IMR-90 (cell line): ENCODE measurements around the gene SLC35G6. TPM values are rescaled to one million over a fixed set of nuclear protein-coding genes. Genes with fewer than 3 reads are reported as not detected.
A peak's percentile ranks its signal among the peaks of the same experiment; 100 is the strongest.

Source experiments
- ATAC-seq: fragments of 200-7000 bp; cut with Tn5 transposase; 2 replicates; pipeline ENCODE4 v1.9.1; 2020; ENCODE audit warnings: low read depth, mild to moderate bottlenecking, moderate library complexity
- BruUV-seq: library from RNA; stranded (reverse); fragments of 400-500 nt; replicated peaks from 2 replicates; lab custom pipeline; 2021; lab: Mats Ljungman, UMichigan
- CTCF ChIA-PET: fragments of 300-600 bp; formaldehyde crosslinking; extraction: SDS; loops from one replicate; lab custom pipeline; 2021; ENCODE audit warnings: antibody characterized with exemption; lab: Yijun Ruan, JAX
- POLR2A ChIA-PET: fragments of 300-600 bp; sonication (Branson Sonifier 250); formaldehyde crosslinking; loops from one replicate; lab custom pipeline; 2022; ENCODE audit warnings: antibody characterized with exemption; ENCODE audit not compliant: unreplicated experiment; lab: Charles Lee
- DNase-seq: peaks from one replicate; pipeline ENCODE4 v3.0.0; 2013
- H2AFZ ChIP-seq: replicated peaks from 2 replicates; pipeline ENCODE3; 2013; ENCODE audit warnings: low read length, mild to moderate bottlenecking; ENCODE audit not compliant: poor library complexity
- H2AK5ac ChIP-seq: 2 replicates; pipeline ENCODE4 v1.6.1; 2013; ENCODE audit warnings: low read depth, low read length, inconsistent platforms
- H2AK9ac ChIP-seq: replicated peaks from 2 replicates; pipeline ENCODE3; 2013; ENCODE audit warnings: mild to moderate bottlenecking, low read depth, low read length, moderate library complexity; ENCODE audit not compliant: poor library complexity
- H2BK120ac ChIP-seq: 2 replicates; pipeline ENCODE4 v1.6.1; 2013; ENCODE audit warnings: low read depth, low read length, inconsistent platforms
- H2BK15ac ChIP-seq: 3 replicates; pipeline ENCODE4 v1.6.1; 2013; ENCODE audit warnings: low read depth, low read length, inconsistent platforms
- H2BK20ac ChIP-seq: 2 replicates; pipeline ENCODE4 v1.6.1; 2013; ENCODE audit warnings: low read depth, mild to moderate bottlenecking, inconsistent platforms, low read length, moderate library complexity
- H2BK5ac ChIP-seq: 2 replicates; pipeline ENCODE4 v1.6.1; 2013; ENCODE audit warnings: mild to moderate bottlenecking, low read depth, low read length, inconsistent platforms; ENCODE audit not compliant: poor library complexity, severe bottlenecking
- H3K14ac ChIP-seq: replicated peaks from 2 replicates; pipeline ENCODE4 v1.6.1; 2013; ENCODE audit warnings: low read depth, low read length, inconsistent platforms
- H3K18ac ChIP-seq: 2 replicates; pipeline ENCODE4 v1.6.1; 2013; ENCODE audit warnings: low read depth, low read length, control low read depth
- H3K23ac ChIP-seq: 2 replicates; pipeline ENCODE4 v1.6.1; 2013; ENCODE audit warnings: low read depth, low read length, inconsistent platforms
- H3K27ac ChIP-seq: 2 replicates; pipeline ENCODE4 v1.5.1; 2013; ENCODE audit warnings: mild to moderate bottlenecking, control low read depth, low read length; ENCODE audit not compliant: insufficient read depth
- H3K27me3 ChIP-seq: 2 replicates; pipeline ENCODE4 v1.6.1; 2013; ENCODE audit warnings: low read length; ENCODE audit not compliant: control insufficient read depth, insufficient read depth
- H3K36me3 ChIP-seq: 2 replicates; pipeline ENCODE4 v1.6.1; 2013; ENCODE audit warnings: low read length, mixed read lengths; ENCODE audit not compliant: control insufficient read depth, insufficient read depth
- H3K4ac ChIP-seq: 2 replicates; pipeline ENCODE4 v1.6.1; 2013; ENCODE audit warnings: low read depth, low read length, inconsistent platforms
- H3K4me1 ChIP-seq: 2 replicates; pipeline ENCODE4 v1.6.1; 2013; ENCODE audit warnings: low read length, mixed read lengths; ENCODE audit not compliant: control insufficient read depth, insufficient read depth
- H3K4me2 ChIP-seq: 2 replicates; pipeline ENCODE4 v1.6.1; 2013; ENCODE audit warnings: low read depth, mild to moderate bottlenecking, control low read depth, low read length, moderate library complexity
- H3K4me3 ChIP-seq: 2 replicates; pipeline ENCODE4 v1.5.1; 2013; ENCODE audit warnings: low read depth, mild to moderate bottlenecking, control low read depth, low read length, moderate library complexity; ENCODE audit not compliant: insufficient read depth
- H3K56ac ChIP-seq: 2 replicates; pipeline ENCODE4 v1.6.1; 2013; ENCODE audit warnings: low read length, inconsistent platforms; ENCODE audit not compliant: insufficient read depth; ENCODE audit errors: extremely low read depth
- H3K79me1 ChIP-seq, 2 experiments: 2 replicates each; pipeline ENCODE4 v1.6.1; 2013; ENCODE audit warnings: low read length in 2 of 2, inconsistent platforms in 1 of 2, low read depth in 1 of 2
- H3K9ac ChIP-seq: 2 replicates; pipeline ENCODE4 v1.6.1; 2013; ENCODE audit warnings: low read depth, low read length, control low read depth
- H3K9me1 ChIP-seq: 2 replicates; pipeline ENCODE4 v1.6.1; 2013; ENCODE audit warnings: low read length, inconsistent platforms; ENCODE audit not compliant: insufficient read depth
- H3K9me3 ChIP-seq: 2 replicates; pipeline ENCODE4 v1.6.1; 2013; ENCODE audit warnings: low read length; ENCODE audit not compliant: control insufficient read depth, insufficient read depth
- H4K20me1 ChIP-seq: 2 replicates; pipeline ENCODE4 v1.6.1; 2013; ENCODE audit warnings: low read length, inconsistent platforms; ENCODE audit not compliant: insufficient read depth
- H4K5ac ChIP-seq: 2 replicates; pipeline ENCODE4 v1.6.1; 2013; ENCODE audit warnings: mild to moderate bottlenecking, low read depth, low read length, control low read depth
- H4K8ac ChIP-seq, 2 experiments: 2 replicates each; pipeline ENCODE4 v1.6.1; 2013; ENCODE audit warnings: low read depth in 2 of 2, low read length in 2 of 2, control low read depth in 1 of 2, inconsistent platforms in 1 of 2
- H4K91ac ChIP-seq: 2 replicates; pipeline ENCODE4 v1.6.1; 2013; ENCODE audit warnings: low read depth, low read length, inconsistent platforms; ENCODE audit not compliant: insufficient read depth
- BHLHE40 ChIP-seq: fragments of 150-350 bp; IDR thresholded peaks from 2 replicates; pipeline ENCODE4 v1.6.1; 2016; ENCODE audit warnings: mild to moderate bottlenecking, low read depth, low read length
- FOS ChIP-seq: fragments of 150-350 bp; IDR thresholded peaks from 2 replicates; pipeline ENCODE4 v1.6.1; 2016; ENCODE audit warnings: low read depth, low read length
- MAFK ChIP-seq: IDR thresholded peaks from 2 replicates; pipeline ENCODE4 v1.6.1; 2012; ENCODE audit warnings: low read depth, low read length, improper control_type of control experiment
- MAZ ChIP-seq: IDR thresholded peaks from 2 replicates; pipeline ENCODE4 v1.6.1; 2012; ENCODE audit warnings: low read depth, mild to moderate bottlenecking, low read length, improper control_type of control experiment, moderate library complexity, borderline replicate concordance
- MXI1 ChIP-seq: IDR thresholded peaks from 2 replicates; pipeline ENCODE4 v1.6.1; 2012; ENCODE audit warnings: low read depth, mild to moderate bottlenecking, low read length, moderate library complexity, borderline replicate concordance
- NFE2L2 ChIP-seq: fragments of 150-350 bp; IDR thresholded peaks from 2 replicates; pipeline ENCODE4 v1.6.1; 2016; ENCODE audit warnings: low read depth, mild to moderate bottlenecking, low read length
- POLR2A ChIP-seq: IDR thresholded peaks from 2 replicates; pipeline ENCODE4 v1.6.1; 2012; ENCODE audit warnings: mild to moderate bottlenecking, low read depth, low read length
- RAD21 ChIP-seq: IDR thresholded peaks from 2 replicates; pipeline ENCODE4 v1.6.1; 2012; ENCODE audit warnings: low read length, improper control_type of control experiment
- RCOR1 ChIP-seq: IDR thresholded peaks from 2 replicates; pipeline ENCODE4 v1.6.1; 2012; ENCODE audit warnings: mild to moderate bottlenecking, low read length, improper control_type of control experiment; ENCODE audit not compliant: insufficient replicate concordance
- RFX5 ChIP-seq: IDR thresholded peaks from 2 replicates; pipeline ENCODE4 v1.8.0; 2012; ENCODE audit warnings: low read depth, mild to moderate bottlenecking, low read length, moderate library complexity
- SMC3 ChIP-seq: fragments of 150-350 bp; IDR thresholded peaks from 2 replicates; pipeline ENCODE4 v1.6.1; 2016; ENCODE audit warnings: low read depth, mild to moderate bottlenecking, antibody characterized with exemption, low read length, moderate library complexity
- WGBS, 2 experiments: methylation state at CpG; one replicate each; pipeline versions ENCODE4 v1.1.5 to v1.1.7; 2013; ENCODE audit warnings: missing lambda C conversion rate in 2 of 2; ENCODE audit not compliant: insufficient read length in 1 of 2; ENCODE audit errors: extremely low coverage in 2 of 2; 5-methylcytosine and 5-hydroxymethylcytosine counted together
- dilution Hi-C: fragments of 300-500 bp; cut with HindIII; formaldehyde crosslinking; loops from one replicate; pipeline ENCODE4 v1.14.3; 2018; ENCODE audit warnings: low sequenced_read_pairs; ENCODE audit not compliant: unreplicated experiment
- in situ Hi-C: fragments of 300-500 bp; cut with MboI; formaldehyde crosslinking; loops from 3 replicates; pipeline ENCODE4 v1.14.3; 2019; ENCODE audit warnings: low sequenced_read_pairs, inconsistent platforms, mixed read lengths
- intact Hi-C: fragments of 100-400 bp; cut with micrococcal nuclease; formaldehyde crosslinking; loops from 2 replicates; pipeline ENCODE4 v1.10.0; 2022
- polyA plus RNA-seq, 3 experiments: library from polyadenylated mRNA; depleted of rRNA; stranded (reverse); fragments of >200 nt; gene quantifications; 2 replicates each; pipeline ENCODE4 v1.2.3, GENCODE V29; 2012; ENCODE audit warnings: low replicate concordance in 1 of 3
- total RNA-seq: library from RNA; depleted of rRNA; stranded (reverse); fragments of >200 nt; gene quantifications from 2 replicates; pipeline ENCODE4 v1.2.3, GENCODE V29; 2012
- TF ChIP-seq, protein P1 (sequence below): conservative IDR thresholded peaks from 2 replicates; pipeline ENCODE4 v1.5.1; 2012; ENCODE audit warnings: mild to moderate bottlenecking, low read depth, low read length, improper control_type of control experiment
- TF ChIP-seq, protein P2 (sequence below): fragments of 150-350 bp; IDR thresholded peaks from 2 replicates; pipeline ENCODE4 v1.6.1; 2016; ENCODE audit warnings: low read depth, mild to moderate bottlenecking, low read length, moderate library complexity, borderline replicate concordance

Gene SLC35G6
- total and polyA plus RNA-seq, 2 of the 4 experiments (the other 2 are of a cell fraction) = not detected

DNA sequence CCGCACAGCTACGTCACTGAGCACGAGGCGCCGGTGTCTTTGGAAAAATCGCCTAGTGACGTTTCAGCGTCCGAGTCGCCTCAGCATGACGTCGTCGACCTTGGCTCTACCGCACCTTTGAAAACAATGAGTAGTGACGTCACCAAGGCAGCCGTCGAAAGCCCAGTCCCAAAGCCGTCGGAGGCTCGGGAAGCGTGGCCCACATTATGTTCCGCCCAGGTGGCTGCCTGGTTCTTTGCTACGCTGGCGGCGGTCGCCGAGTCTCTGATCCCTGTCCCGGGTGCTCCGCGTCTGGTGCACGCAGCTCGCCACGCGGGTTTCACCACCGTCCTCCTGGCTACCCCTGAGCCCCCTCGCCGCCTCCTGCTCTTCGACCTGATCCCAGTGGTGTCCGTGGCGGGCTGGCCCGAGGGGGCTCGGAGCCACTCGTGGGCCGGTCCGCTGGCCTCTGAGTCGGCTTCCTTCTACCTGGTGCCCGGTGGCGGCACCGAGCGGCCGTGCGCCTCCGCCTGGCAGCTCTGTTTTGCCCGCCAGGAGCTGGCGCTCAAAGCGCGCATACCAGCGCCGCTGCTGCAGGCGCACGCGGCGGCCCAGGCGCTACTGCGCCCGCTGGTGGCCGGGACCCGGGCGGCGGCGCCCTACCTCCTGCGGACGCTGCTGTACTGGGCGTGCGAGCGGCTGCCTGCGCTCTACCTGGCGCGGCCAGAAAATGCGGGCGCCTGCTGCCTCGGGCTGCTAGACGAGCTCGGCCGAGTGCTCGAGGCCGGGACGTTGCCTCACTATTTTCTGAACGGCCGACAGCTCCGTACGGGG is 44.5 kb upstream of the SLC35G6 start:
- CTCF ChIA-PET = interaction anchor here (0.6 to 1.9 kb wide), 12 partner anchors 9 to 179 kb away, joined by 3 to 12 read pairs (median 4); partner anchors contain the start of genes SENP3, SPEM2 and TMEM256
- peak; percentile 75 for DNase-seq
- no peak for TF ChIP-seq RCOR1
- no peak for TF ChIP-seq FOS
- peak; percentile 49; the same call in 1 of the 2 replicates for TF ChIP-seq MAZ
- TF ChIP-seq RAD21 = peak; percentile 82
- no peak for TF ChIP-seq NFE2L2
- TF ChIP-seq, protein P1, sequence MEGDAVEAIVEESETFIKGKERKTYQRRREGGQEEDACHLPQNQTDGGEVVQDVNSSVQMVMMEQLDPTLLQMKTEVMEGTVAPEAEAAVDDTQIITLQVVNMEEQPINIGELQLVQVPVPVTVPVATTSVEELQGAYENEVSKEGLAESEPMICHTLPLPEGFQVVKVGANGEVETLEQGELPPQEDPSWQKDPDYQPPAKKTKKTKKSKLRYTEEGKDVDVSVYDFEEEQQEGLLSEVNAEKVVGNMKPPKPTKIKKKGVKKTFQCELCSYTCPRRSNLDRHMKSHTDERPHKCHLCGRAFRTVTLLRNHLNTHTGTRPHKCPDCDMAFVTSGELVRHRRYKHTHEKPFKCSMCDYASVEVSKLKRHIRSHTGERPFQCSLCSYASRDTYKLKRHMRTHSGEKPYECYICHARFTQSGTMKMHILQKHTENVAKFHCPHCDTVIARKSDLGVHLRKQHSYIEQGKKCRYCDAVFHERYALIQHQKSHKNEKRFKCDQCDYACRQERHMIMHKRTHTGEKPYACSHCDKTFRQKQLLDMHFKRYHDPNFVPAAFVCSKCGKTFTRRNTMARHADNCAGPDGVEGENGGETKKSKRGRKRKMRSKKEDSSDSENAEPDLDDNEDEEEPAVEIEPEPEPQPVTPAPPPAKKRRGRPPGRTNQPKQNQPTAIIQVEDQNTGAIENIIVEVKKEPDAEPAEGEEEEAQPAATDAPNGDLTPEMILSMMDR = peak; percentile 94
- TF ChIP-seq SMC3 = peak; percentile 73
- TF ChIP-seq RFX5 = no peak
- TF ChIP-seq, protein P2, sequence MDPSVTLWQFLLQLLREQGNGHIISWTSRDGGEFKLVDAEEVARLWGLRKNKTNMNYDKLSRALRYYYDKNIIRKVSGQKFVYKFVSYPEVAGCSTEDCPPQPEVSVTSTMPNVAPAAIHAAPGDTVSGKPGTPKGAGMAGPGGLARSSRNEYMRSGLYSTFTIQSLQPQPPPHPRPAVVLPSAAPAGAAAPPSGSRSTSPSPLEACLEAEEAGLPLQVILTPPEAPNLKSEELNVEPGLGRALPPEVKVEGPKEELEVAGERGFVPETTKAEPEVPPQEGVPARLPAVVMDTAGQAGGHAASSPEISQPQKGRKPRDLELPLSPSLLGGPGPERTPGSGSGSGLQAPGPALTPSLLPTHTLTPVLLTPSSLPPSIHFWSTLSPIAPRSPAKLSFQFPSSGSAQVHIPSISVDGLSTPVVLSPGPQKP = no peak
- TF ChIP-seq BHLHE40 = peak; percentile 61
- peak; percentile 80 for TF ChIP-seq MXI1
- no peak for TF ChIP-seq POLR2A
- TF ChIP-seq MAFK = no peak

More for the DNA sequence above, 44.5 kb upstream of the SLC35G6 start:
- no peak overlapping the region for H4K91ac ChIP-seq
- peaks cover 8% of the 10 kb centered on the region for H3K4me1 ChIP-seq
- peak overlapping the region; percentile 81 for H2AFZ ChIP-seq
- peak overlapping the region; percentile 35 for H3K4me3 ChIP-seq
- no peak overlapping the region; the same call in 1 of the 2 replicates for H3K23ac ChIP-seq
- peaks cover 3% of the 10 kb centered on the region; the same call in 1 of the 2 replicates for H4K20me1 ChIP-seq
- H2BK120ac ChIP-seq = no peak overlapping the region
- peak overlapping the region; percentile 84 for H3K4me2 ChIP-seq
- 4% methylated on average over 72 of the region's 92 CpGs; no CpG with 5 or more reads in 1 of the 2 experiments for WGBS, 2 experiments
- peak overlapping the region; percentile 11 to 66; a peak in 2 of 4 replicates for H4K8ac ChIP-seq
- no peaks in the 10 kb centered on the region for H3K9me3 ChIP-seq
- no peak overlapping the region for H3K27ac ChIP-seq
- no peak overlapping the region for H2BK5ac ChIP-seq
- intact Hi-C loops (loop anchor here (1.0 to 5.0 kb wide), 4 partner anchors 32 to 125 kb away; partner anchors contain the start of genes KCTD11, SENP3 and TMEM256), dilution Hi-C loops (no loop called here), in situ Hi-C loops (no loop called here)
- POLR2A ChIA-PET = interaction anchor here (0.5 kb wide), 1 partner anchor 30 kb away, joined by 8 read pairs; no protein-coding TSS in a partner anchor
- H3K14ac ChIP-seq = no peak overlapping the region
- H3K79me1 ChIP-seq = peaks cover 0 to 2% of the 10 kb centered on the region in 2 experiments; a peak in 1 of 4 replicates
- BruUV-seq = no TSS peak
- H3K9me1 ChIP-seq = no peaks in the 10 kb centered on the region
- H3K56ac ChIP-seq = no peak overlapping the region
- H2BK20ac ChIP-seq = no peak overlapping the region
- ATAC-seq = peak; percentile 87
- no peak overlapping the region for H2BK15ac ChIP-seq
- no peak overlapping the region for H3K18ac ChIP-seq
- H3K36me3 ChIP-seq = no peaks in the 10 kb centered on the region
- H4K5ac ChIP-seq = no peak overlapping the region; the same call in 1 of the 2 replicates
- H3K4ac ChIP-seq = no peak overlapping the region
- peak overlapping the region; percentile 18 for H2AK9ac ChIP-seq
- H2AK5ac ChIP-seq = peak overlapping the region; percentile 74
- no peak overlapping the region for H3K9ac ChIP-seq
- peaks cover 34% of the 10 kb centered on the region for H3K27me3 ChIP-seq
